T-helper 2 cell treated with Interferon-gamma antibody and Interleukin-4, amounts not matched to agents 5 μg/mL and 100 μg/mL, for 36 hours (primary cell): ENCODE results near the gene SAA4.
"Not testable (repeated sequence)": the region's sequence is repeated elsewhere in the genome, so short reads cannot be mapped to it uniquely, and the experiment has no call there.

Experiments used
- DNase-seq: peaks from one replicate; pipeline ENCODE4 v3.0.0; 2021; ENCODE audit warnings: low spot score
- H3K27ac Mint-ChIP-seq: one replicate; pipeline ENCODE4 v1.8.0; 2021; ENCODE audit warnings: mild to moderate bottlenecking, mixed read lengths
- H3K27me3 Mint-ChIP-seq: one replicate; pipeline ENCODE4 v1.8.0; 2021; ENCODE audit warnings: low read depth, mixed read lengths
- H3K36me3 Mint-ChIP-seq: one replicate; pipeline ENCODE4 v1.8.0; 2021; ENCODE audit warnings: low read depth, mixed read lengths
- H3K4me1 Mint-ChIP-seq: one replicate; pipeline ENCODE4 v1.8.0; 2021; ENCODE audit warnings: low read depth, mixed read lengths
- H3K4me3 Mint-ChIP-seq: one replicate; pipeline ENCODE4 v1.8.0; 2022; ENCODE audit warnings: mild to moderate bottlenecking, moderate library complexity, mixed read lengths
- H3K9me3 Mint-ChIP-seq: one replicate; pipeline ENCODE4 v1.8.0; 2021; ENCODE audit warnings: mixed read lengths

Gene SAA4

DNA sequence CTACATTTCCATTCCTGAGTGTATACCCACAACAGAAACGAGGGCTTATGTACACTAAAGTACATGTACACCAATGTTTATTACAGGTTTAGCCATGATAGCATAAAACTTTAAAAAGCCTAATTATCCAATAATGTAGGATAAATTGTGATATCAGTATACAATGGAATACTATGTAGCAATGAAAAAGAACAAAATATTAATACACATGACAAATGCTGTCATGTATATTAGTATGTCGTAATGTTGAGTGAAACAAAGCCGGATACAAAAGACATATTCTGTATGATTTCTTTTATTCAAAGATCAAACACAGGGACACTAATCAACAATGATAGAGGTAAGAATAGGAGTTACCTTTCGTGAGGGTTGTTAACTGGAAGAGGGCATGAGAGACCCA lies 2.7 kb downstream of the SAA4 start:
- DNase-seq: no peak
- Mint-ChIP-seq H3K27me3 (peaks cover 37% of the 10 kb centered on the region), H3K4me3 (no peak overlapping the region), H3K36me3 (no peaks in the 10 kb centered on the region), H3K27ac (no peak overlapping the region), H3K4me1 (no peaks in the 10 kb centered on the region), H3K9me3 (no peaks in the 10 kb centered on the region)

GRCh38 chr11:18230859-18231258 lies 5.7 kb downstream of the SAA4 start:
- Mint-ChIP-seq H3K36me3 (no peaks in the 10 kb centered on the region), H3K9me3 (no peaks in the 10 kb centered on the region), H3K27me3 (peaks cover 19% of the 10 kb centered on the region), H3K4me3 (no peak overlapping the region), H3K4me1 (no peaks in the 10 kb centered on the region), H3K27ac (no peak overlapping the region)
- no peak for DNase-seq

- Mint-ChIP-seq H3K27me3 (peaks cover 17% of the 10 kb centered on the region), H3K4me1 (no peaks in the 10 kb centered on the region), H3K36me3 (no peaks in the 10 kb centered on the region), H3K9me3 (no peaks in the 10 kb centered on the region), H3K4me3 (no peak overlapping the region), H3K27ac (no peak overlapping the region)
- no peak for DNase-seq
These were observed 7.1 kb downstream of the SAA4 start for GRCh38 chr11:18229501-18229900.

- H3K36me3 Mint-ChIP-seq: no peaks in the 10 kb centered on the region
- H3K4me1 Mint-ChIP-seq: no peaks in the 10 kb centered on the region
- peaks cover 8% of the 10 kb centered on the region for H3K27me3 Mint-ChIP-seq
- H3K9me3 Mint-ChIP-seq: no peaks in the 10 kb centered on the region
- H3K4me3 Mint-ChIP-seq: no peak overlapping the region
- no peak for DNase-seq
- H3K27ac Mint-ChIP-seq: no peak overlapping the region
These were observed 10.7 kb downstream of the SAA4 start for GRCh38 chr11:18225913-18226312.

DNA sequence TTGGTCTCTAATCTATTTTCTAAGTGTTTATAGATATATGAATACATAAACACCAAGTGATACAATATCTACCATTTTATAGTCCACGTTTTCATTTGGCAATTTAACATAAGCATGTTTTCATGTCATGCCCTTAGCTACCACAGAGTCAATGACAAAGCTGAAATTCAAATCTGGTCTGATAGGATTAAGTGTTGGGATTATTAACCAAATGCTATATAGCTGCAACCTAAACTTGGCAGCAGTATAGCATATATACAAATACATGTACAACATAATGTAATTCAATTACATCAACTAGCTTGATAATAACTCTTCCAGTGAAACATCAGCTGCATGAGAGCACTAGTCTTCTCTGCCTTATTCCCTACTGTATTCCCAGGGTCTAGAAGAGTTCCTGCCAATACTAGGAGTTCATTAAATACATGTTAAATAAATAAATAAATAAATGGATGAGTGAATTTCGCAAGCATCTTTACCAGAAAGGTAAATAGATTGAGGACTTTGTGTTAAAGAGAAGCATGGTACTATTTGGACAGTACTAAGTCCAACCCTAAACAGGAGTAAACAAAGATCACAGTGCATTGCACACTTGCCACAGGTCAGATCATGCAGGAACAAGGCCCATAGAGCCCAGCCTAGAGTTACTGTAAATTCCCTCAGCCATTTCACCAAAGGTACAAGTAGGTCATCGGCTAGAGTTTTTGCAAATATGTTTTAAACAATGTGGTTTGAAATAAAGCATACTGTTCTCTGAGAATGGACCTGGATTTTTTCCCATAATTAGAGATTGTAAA lies 12.8 kb downstream of the SAA4 start:
- Mint-ChIP-seq H3K9me3 (no peaks in the 10 kb centered on the region), H3K27ac (no peak overlapping the region), H3K27me3 (peaks cover 21% of the 10 kb centered on the region), H3K36me3 (no peaks in the 10 kb centered on the region), H3K4me3 (no peak overlapping the region), H3K4me1 (no peaks in the 10 kb centered on the region)
- no peak for DNase-seq

GRCh38 chr11:18222814-18223421 lies 13.7 kb downstream of the SAA4 start:
- peaks cover 29% of the 10 kb centered on the region for H3K27me3 Mint-ChIP-seq
- no peaks in the 10 kb centered on the region for H3K36me3 Mint-ChIP-seq
- no peak overlapping the region for H3K4me3 Mint-ChIP-seq

GRCh38 chr11:18221274-18221876 lies 15.2 kb downstream of the SAA4 start:
- Mint-ChIP-seq H3K4me3 (no peak overlapping the region), H3K36me3 (no peaks in the 10 kb centered on the region), H3K4me1 (no peaks in the 10 kb centered on the region), H3K9me3 (no peaks in the 10 kb centered on the region), H3K27ac (no peak overlapping the region), H3K27me3 (peaks cover 33% of the 10 kb centered on the region)
- no peak for DNase-seq

More at GRCh38 chr11:18222814-18223421, 13.7 kb downstream of the SAA4 start:
- Mint-ChIP-seq H3K9me3 (no peaks in the 10 kb centered on the region), H3K27ac (no peak overlapping the region), H3K4me1 (no peaks in the 10 kb centered on the region)
- no peak for DNase-seq

DNA sequence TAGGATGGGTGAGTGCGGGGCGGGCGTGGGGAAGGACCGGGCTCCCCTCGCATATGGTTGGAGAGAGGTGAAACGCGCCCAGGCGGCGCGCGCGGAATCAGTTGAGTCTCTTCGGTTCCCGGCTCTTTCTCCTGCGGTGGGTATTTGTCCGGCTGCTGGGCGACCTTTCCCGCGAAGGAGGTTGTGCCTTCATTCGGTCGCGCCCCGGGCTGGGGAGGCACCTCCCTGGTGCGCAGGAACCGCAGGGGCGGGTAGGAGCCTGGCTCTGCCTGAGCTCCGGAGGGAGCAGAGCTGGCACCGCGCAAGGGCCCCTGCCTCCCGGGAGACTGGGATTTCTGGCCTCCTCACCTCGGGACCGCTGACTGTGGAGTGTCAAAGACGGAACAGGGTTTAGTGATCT lies 27.5 kb downstream of the SAA4 start:
- DNase-seq: no peak
- Mint-ChIP-seq H3K27me3 (peaks cover 61% of the 10 kb centered on the region), H3K27ac (no peak overlapping the region), H3K4me1 (peaks cover 14% of the 10 kb centered on the region), H3K9me3 (no peaks in the 10 kb centered on the region), H3K4me3 (no peak overlapping the region), H3K36me3 (no peaks in the 10 kb centered on the region)

GRCh38 chr11:18204771-18205170 lies 31.8 kb downstream of the SAA4 start:
- no peak overlapping the region for H3K4me3 Mint-ChIP-seq
- H3K36me3 Mint-ChIP-seq: no peaks in the 10 kb centered on the region
- peaks cover 50% of the 10 kb centered on the region for H3K27me3 Mint-ChIP-seq
- no peak overlapping the region for H3K27ac Mint-ChIP-seq
- H3K4me1 Mint-ChIP-seq: peaks cover 14% of the 10 kb centered on the region
- no peaks in the 10 kb centered on the region for H3K9me3 Mint-ChIP-seq
- no peak for DNase-seq

- Mint-ChIP-seq H3K36me3 (no peaks in the 10 kb centered on the region), H3K4me1 (peaks cover 14% of the 10 kb centered on the region), H3K4me3 (no peak overlapping the region), H3K27me3 (peaks cover 46% of the 10 kb centered on the region), H3K9me3 (no peaks in the 10 kb centered on the region), H3K27ac (no peak overlapping the region)
- DNase-seq: no peak
These were observed 32.4 kb downstream of the SAA4 start for GRCh38 chr11:18204220-18204619.

DNA sequence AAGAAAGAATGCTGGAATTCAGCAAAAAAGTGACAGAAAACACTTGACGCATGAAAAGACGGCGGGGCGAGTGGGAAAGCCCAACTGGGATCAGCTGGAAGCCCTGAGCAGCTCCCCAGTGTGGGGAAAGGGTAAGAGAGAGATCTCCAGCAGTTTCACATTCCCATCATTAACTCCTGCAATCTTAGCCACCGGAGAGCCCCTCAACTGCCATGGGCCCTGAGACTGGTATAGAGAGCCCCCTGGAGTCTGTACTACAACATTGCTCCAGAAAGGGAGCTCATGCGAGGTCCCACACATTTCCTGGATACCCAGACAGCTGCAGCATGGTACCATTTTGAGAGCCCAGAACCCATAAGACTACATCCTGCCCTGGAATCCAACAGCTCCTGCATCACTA lies 32.9 kb downstream of the SAA4 start:
- peaks cover 44% of the 10 kb centered on the region for H3K27me3 Mint-ChIP-seq
- H3K9me3 Mint-ChIP-seq: no peaks in the 10 kb centered on the region
- peaks cover 13% of the 10 kb centered on the region for H3K4me1 Mint-ChIP-seq
- H3K36me3 Mint-ChIP-seq: no peaks in the 10 kb centered on the region
- no peak for DNase-seq
- H3K4me3 Mint-ChIP-seq: no peak overlapping the region
- H3K27ac Mint-ChIP-seq: no peak overlapping the region

GRCh38 chr11:18197738-18198137 lies 38.9 kb downstream of the SAA4 start:
- peaks cover 28% of the 10 kb centered on the region for H3K27me3 Mint-ChIP-seq
- not testable (repeated sequence) for DNase-seq, H3K4me3 Mint-ChIP-seq, H3K27ac Mint-ChIP-seq, H3K9me3 Mint-ChIP-seq, H3K36me3 Mint-ChIP-seq, H3K4me1 Mint-ChIP-seq

- no peak overlapping the region for H3K4me3 Mint-ChIP-seq
- H3K4me1 Mint-ChIP-seq: no peaks in the 10 kb centered on the region
- H3K27me3 Mint-ChIP-seq: peaks cover 27% of the 10 kb centered on the region
- H3K36me3 Mint-ChIP-seq: no peaks in the 10 kb centered on the region
- no peaks in the 10 kb centered on the region for H3K9me3 Mint-ChIP-seq
- no peak overlapping the region for H3K27ac Mint-ChIP-seq
- DNase-seq: no peak
These were observed 40.1 kb downstream of the SAA4 start for GRCh38 chr11:18196532-18196931.

DNA sequence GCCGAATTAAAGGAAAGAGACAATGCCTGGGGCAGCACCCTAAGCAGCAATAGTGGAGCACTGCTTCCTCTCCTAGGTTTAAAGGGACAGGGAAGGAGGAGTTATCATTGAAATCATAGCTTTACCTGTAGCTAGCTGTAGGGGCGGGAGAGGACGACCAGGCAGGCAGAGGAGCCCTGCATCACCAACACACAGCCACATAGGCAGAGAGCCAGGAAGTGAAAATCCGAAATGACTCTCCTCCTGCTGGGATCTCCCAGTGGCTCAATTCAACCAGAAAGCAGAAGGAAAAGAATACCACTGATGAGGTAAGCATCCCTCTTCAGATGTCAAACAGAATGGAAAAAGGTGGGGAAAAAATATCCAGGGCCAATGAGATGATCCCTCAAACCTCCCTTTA lies 43.6 kb downstream of the SAA4 start:
- DNase-seq: no peak

More for the DNA sequence above, 43.6 kb downstream of the SAA4 start:
- peaks cover 25% of the 10 kb centered on the region for H3K27me3 Mint-ChIP-seq
- H3K9me3 Mint-ChIP-seq: no peaks in the 10 kb centered on the region
- H3K4me3 Mint-ChIP-seq: no peak overlapping the region
- no peaks in the 10 kb centered on the region for H3K36me3 Mint-ChIP-seq
- no peak overlapping the region for H3K27ac Mint-ChIP-seq
- no peaks in the 10 kb centered on the region for H3K4me1 Mint-ChIP-seq
